Measurements from ENCODE around the gene GPR132.
"Not testable (repeated sequence)": the region's sequence is repeated elsewhere in the genome, so short reads cannot be mapped to it uniquely, and the experiment has no call there.

GPR132 gene

GRCh38 chr14:105091054-105091516, 25.9 kb upstream of the GPR132 start:
- DNase-seq (ENCODE audit: low read depth in 2 of 2) = no peak

DNA sequence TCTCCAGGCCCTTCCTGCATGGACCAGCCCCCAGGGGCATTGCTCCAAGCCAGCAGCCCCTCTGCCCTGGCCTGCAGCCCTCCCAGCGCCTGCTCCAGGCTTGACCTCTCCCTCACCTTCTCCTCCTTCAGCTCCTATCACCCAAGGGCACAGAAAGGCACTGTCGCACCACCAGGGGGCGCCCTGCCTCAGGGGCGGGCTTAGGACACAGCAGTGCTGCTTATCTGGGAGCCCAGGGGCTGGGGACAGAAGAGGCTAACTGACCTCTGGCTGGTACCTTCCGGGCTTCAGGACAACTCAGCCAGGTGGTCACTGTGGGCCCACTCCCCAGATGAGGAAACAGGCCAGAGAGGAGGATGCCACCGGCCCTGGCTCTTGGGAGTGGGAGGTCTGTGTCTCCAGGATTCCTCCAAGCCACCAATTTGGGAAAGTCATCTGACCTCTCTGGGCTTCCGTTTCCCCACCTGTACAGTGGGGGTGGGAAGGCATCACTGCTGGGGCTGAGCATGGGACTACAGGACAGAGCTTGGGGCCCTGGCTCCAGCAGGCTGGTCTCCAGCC, 25.3 kb upstream of the GPR132 start:
- DNase-seq (ENCODE audit: low read depth in 2 of 2) = no peak

DNA sequence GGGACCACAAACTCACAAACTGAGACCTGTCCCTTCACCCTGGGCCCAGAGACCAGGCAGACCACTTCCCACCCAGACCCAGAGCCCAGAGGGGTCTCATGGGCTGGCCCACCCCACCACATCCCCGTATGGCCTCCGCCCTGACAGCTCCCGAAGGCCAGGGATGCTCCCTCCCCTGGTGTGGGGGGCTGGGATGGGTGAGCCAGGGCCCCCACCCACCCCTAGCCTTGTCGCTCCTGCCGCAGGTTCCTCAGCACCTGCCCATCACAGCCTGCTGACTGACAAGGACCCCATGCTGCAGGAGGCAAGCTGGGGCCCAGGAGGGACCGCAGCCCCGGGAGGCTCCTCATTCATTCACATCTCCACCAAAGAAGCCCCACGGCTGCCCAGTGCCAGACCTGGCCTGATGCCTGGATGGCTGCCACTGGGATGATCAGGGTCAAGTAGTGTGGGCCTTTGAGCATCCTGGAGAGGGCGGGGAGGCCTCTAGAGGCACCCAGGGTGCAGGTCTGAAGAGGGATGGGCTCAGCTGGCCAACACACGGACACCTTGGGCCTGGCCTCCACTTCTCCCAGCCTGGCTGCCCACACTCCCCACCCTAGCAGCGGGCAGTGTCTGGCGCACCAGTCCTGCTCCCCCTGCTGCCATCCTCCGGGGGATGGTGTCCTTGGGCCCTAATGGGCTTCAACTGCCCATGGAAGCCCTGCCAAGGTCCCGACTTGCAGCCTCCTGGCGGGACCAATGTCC, 24.7 kb upstream of the GPR132 start:
- DNase-seq (ENCODE audit: low read depth in 2 of 2) = no peak

GRCh38 chr14:105088812-105089745, 23.8 kb upstream of the GPR132 start:
- no peak for DNase-seq (ENCODE audit: low read depth in 2 of 2)

DNA sequence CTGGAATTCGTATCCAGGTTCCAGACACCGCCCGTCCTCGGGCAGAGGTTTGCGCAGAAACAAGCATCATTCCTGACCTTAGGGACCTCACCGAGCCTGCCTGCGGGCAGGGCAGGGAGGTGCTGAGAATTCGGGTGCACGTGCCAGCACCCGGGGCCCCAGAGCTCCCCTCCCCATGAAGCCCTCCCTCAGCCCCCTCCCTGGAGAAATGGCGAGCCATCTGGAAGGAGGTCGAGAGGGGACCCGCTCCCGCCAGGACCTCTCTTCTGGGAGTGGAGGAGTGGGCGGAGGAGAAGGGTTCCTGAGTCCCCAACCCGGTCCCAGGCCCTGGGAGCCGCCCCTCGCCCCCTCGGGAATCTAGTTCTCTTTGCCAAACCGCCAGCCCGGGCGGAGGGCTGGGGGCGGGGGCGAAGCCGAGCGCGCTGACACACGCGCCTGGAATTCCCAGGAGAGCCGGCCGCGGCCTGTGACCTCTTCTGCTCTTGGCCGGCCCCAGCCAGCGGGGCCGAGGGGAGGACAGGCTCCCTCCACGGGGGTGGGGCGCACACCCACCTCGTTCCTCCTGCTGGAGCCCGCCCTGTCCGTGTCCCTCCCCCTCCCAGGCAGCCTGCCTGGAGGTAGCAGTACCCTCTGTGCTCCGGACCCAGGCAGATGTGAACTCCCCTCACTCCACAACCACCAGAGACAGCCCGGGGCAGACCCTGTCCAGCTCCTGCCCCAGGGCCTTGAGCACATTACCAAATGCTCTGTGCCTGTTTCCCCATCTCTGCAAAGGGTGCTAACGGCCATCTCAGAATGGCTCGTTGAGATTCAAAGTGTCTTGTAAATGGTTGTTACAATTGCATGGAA, 23.0 kb upstream of the GPR132 start:
- no peak for DNase-seq (ENCODE audit: low read depth in 2 of 2)

- no peak for DNase-seq (ENCODE audit: low read depth in 2 of 2)
Observed at GRCh38 chr14:105087308-105087962, 22.2 kb upstream of the GPR132 start.

DNA sequence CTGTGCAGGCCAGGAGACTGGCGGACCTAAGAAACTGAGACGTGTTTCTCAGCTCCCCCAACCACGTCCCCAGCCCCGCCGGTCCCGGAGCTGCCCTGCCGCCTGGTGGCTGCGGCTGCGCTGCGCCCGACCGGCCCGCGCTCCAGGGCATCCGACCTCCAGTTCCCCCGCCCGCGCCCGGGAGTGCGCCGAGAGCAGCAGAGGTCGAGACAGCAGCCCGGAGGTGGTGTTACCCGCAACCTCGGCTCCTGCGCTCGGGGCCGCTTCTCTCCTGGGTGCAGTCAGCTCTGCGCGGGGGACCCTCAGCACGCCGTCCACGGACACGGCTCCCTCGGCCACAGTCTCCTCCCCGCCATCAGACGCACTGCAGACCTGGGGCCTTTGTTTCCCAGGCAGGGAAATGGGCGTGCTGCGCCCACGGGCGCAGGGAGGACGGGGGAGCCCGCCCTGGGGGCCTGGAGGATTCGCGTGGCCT, 21.6 kb upstream of the GPR132 start:
- no peak for DNase-seq (ENCODE audit: low read depth in 2 of 2)

- no peak for DNase-seq (ENCODE audit: low read depth in 2 of 2)
Observed at GRCh38 chr14:105085766-105086165, 20.5 kb upstream of the GPR132 start.

DNA sequence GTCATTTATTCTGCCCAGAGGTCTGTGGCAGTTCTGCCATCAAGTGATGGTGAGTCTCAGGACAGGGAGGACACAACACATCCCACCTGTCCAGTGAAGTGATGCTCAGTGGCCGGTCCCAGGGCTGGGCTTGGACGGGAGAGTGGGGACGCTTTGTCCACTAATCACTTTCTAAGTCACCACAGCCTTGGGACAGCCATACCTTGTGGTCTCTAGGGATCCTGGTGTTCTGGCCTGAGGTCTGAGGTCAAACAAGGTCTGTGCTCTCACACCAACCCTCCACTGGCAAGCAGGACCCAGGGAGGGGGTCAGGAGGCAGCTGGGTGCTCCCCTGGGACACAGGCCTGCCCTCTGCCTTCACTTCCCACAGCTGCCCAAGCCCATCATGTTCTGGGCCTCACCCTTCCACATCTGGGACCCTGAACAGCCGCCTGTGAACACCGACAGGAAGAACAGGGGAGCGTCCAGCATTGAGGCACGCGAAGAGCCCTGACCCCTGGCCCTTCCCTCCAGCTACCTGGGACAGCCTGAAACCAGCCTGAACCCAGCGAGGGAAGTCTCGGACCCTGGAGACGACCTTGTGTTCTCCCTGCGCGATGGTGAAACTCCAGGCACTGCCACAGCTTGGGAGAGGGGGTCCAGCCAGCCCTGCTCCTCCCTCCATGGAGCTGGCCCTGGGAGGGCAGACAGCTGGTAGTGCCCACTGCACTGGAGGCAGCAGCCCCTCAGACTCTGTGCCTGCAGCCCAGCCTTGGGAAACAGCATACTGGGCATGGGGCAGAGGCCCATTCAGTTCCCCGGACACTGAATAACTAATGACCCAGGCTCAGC, 19.7 kb upstream of the GPR132 start:
- DNase-seq (ENCODE audit: low read depth in 2 of 2) = no peak

DNA sequence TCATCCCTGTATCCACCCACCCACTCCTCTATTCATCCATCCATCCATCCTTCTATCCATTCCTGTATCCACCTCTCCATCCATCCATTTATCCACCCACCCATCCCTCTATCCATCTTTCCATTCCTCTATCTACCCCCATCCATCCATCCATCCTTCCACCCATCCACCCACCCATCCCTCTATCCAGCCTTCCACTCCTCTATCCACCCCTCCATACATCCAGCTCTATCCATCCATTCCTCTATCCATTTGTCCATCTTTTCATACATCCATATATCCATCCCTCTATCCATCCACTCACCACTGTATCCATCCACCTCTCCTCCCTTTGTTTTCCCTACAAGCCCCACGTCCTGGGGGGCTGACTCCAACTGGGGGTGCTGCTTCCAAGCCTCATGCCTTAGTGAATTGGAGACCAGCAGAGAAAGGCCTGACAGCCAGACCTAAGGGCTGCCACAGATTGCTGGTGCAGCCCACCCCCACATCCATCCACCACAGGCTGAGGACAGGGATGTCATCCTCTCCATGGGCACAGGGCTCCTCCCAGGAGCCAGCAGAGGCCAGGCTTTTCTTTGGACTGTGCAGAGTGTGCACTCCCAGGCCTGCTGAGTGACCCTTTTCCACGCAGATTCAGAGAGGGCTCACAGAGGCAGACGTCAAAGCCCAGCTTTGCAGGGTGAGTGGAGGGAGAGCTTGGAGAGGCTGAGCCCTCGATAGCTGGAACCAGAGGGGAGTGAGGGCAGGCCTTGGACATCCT, 18.9 kb upstream of the GPR132 start:
- no peak for DNase-seq (ENCODE audit: low read depth in 2 of 2)

- no peak for DNase-seq (ENCODE audit: low read depth in 2 of 2)
Observed at GRCh38 chr14:105082703-105083102, 17.5 kb upstream of the GPR132 start.

GRCh38 chr14:105081473-105081872, 16.2 kb upstream of the GPR132 start:
- not testable (repeated sequence) for DNase-seq (ENCODE audit: low read depth in 2 of 2)

DNA sequence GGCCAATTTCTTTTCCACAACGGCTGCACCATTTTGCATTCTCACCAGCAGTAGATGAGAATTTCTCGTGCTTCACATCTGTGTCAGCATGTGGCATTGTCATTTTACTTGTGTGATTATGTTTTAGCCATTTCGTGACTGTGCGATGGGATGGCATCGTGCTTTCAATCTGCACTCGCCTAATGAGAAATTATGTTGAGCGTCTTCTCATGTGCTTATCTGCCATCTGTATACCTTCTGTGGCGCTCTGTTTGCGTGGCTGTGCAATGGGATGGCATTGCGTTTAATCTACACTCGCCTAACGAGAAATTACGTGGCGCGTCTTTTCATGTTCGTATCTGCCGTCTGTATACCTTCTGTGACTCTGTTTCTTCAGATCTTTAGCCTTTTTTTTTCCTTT, 14.9 kb upstream of the GPR132 start:
- DNase-seq (ENCODE audit: low read depth in 2 of 2) = no peak

DNA sequence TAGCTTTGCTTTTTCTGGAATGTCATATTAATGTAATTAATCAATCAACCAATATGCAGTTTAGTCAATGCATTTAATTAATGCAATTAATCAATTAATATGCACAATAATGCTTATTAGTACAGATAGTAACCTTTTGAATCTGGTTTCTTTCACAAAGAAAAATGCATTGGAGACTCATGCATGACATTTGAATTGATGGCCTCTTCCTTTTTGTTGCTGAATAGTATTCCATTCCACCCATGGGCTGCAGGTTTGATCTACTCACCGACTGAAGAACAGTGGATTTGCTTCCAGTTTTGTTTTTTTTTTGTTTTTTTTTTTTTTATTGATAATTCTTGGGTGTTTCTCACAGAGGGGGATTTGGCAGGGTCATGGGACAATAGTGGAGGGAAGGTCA, 13.1 kb upstream of the GPR132 start:
- no peak for DNase-seq (ENCODE audit: low read depth in 2 of 2)

GRCh38 chr14:105077649-105077995, 12.4 kb upstream of the GPR132 start:
- DNase-seq (ENCODE audit: low read depth in 2 of 2) = no peak

GRCh38 chr14:105076805-105077648, 11.8 kb upstream of the GPR132 start:
- DNase-seq (ENCODE audit: low read depth in 2 of 2) = no peak

DNA sequence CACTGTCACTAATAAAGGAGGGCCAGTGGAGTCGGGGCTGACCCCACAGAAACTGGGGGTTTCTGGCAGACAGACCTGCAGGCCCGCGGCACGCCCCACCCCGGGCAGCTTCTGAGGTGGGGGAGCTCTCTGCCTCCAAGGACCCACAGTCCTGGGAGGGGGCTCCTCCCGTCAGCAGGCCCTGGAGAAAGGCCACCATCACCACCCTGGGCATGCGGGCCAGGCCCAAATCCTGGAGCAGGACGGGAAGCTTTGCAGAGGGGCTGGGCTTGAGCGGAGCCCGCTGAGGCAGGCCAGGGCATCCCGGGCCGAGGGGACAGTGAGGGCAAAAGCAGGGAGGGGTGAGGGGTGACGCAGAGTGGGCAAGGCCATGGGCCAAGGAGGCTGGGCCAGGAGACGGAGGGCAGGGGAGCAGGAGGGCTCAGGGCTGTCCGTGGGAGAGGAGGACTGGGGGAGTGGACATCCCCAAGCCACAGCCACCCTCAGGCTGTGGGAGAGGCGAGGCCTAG, 11.1 kb upstream of the GPR132 start:
- DNase-seq (ENCODE audit: low read depth in 2 of 2) = no peak

Data from fibroblast of skin of left quadriceps (primary cell).